SK-N-SH (cell line): ENCODE measurements around the gene AMMECR1. TPM values are rescaled to one million over a fixed set of nuclear protein-coding genes. Genes with fewer than 3 reads are reported as not detected.
"Not testable (repeated sequence)": the region's sequence is repeated elsewhere in the genome, so short reads cannot be mapped to it uniquely, and the experiment has no call there.

Experiments used
- CTCF ChIA-PET: fragments of 300-600, 350-600 bp; formaldehyde crosslinking; extraction: SDS; loops from one replicate; lab custom pipeline; 2021; lab: Yijun Ruan, JAX
- POLR2A ChIA-PET: fragments of 350-600 bp; sonication (Branson Sonifier 250); formaldehyde crosslinking; extraction: SDS; loops from one replicate; lab custom pipeline; 2020; ENCODE audit warnings: antibody characterized with exemption, inconsistent platforms; lab: Yijun Ruan, JAX
- DNase-seq: peaks from one replicate; pipeline ENCODE4 v3.0.0; 2012
- H2AFZ ChIP-seq: fragments of 200-600 bp; sonication (generic); 2 replicates; pipeline ENCODE4 v1.8.1; 2016; ENCODE audit warnings: antibody characterized with exemption, mild to moderate bottlenecking, low read depth
- H3F3A ChIP-seq: fragments of 200-600 bp; sonication (generic); replicated peaks from 2 replicates; pipeline ENCODE3; 2016; ENCODE audit warnings: antibody characterized with exemption, mild to moderate bottlenecking; ENCODE audit not compliant: insufficient read depth
- H3K27ac ChIP-seq, 2 experiments: fragments of 200-500 bp in 1 of 2; fragments of 200-600 bp in 1 of 2; sonication (Bioruptor generic) in 1 of 2; sonication (generic), shearing (Covaris generic) in 1 of 2; 2 replicates each; pipeline versions ENCODE4 v1.5.1 to v1.6.1; 2014 to 2016; ENCODE audit warnings: low read depth in 2 of 2, inconsistent platforms in 1 of 2, low read length in 1 of 2, mild to moderate bottlenecking in 1 of 2, mixed read lengths in 1 of 2
- H3K27me3 ChIP-seq: fragments of 200-600 bp; sonication (generic), shearing (Covaris generic); 2 replicates; pipeline ENCODE4 v1.6.1; 2016; ENCODE audit warnings: mixed run types; ENCODE audit not compliant: insufficient read depth
- H3K36me3 ChIP-seq, 2 experiments: fragments of 200-500 bp in 1 of 2; fragments of 200-600 bp in 1 of 2; sonication (Bioruptor generic) in 1 of 2; sonication (generic) in 1 of 2; replicated peaks in 1 of 2; 2 replicates each; pipeline versions ENCODE3 to v1.5.1; 2014 to 2016; ENCODE audit warnings: low read length in 1 of 2, mild to moderate bottlenecking in 1 of 2; ENCODE audit not compliant: insufficient read depth in 2 of 2, control insufficient read depth in 1 of 2
- H3K4me1 ChIP-seq, 2 experiments: fragments of 200-500 bp in 1 of 2; fragments of 200-600 bp in 1 of 2; sonication (Bioruptor generic) in 1 of 2; sonication (generic), shearing (Covaris generic) in 1 of 2; 2 replicates each; pipeline versions ENCODE4 v1.5.1 to v1.6.1; 2014 to 2016; ENCODE audit warnings: low read depth in 1 of 2, low read length in 1 of 2, mixed run types in 1 of 2; ENCODE audit not compliant: insufficient read depth in 2 of 2, control insufficient read depth in 1 of 2
- H3K4me2 ChIP-seq: fragments of 200-600 bp; sonication (generic), shearing (Covaris generic); 2 replicates; pipeline ENCODE4 v1.6.1; 2017; ENCODE audit warnings: mixed run types
- H3K4me3 ChIP-seq, 2 experiments: fragments of 200-500 bp in 1 of 2; fragments of 200-600 bp in 1 of 2; sonication (Bioruptor generic) in 1 of 2; sonication (generic), shearing (Covaris generic) in 1 of 2; 2 replicates each; pipeline versions ENCODE4 v1.5.1 to v1.8.1; 2014 to 2016; ENCODE audit warnings: low read depth in 2 of 2, inconsistent platforms in 1 of 2, low read length in 1 of 2, mild to moderate bottlenecking in 1 of 2, mixed read lengths in 1 of 2, moderate library complexity in 1 of 2
- H3K79me2 ChIP-seq: fragments of 200-600 bp; sonication (generic); 2 replicates; pipeline ENCODE4 v1.8.1; 2017; ENCODE audit warnings: mild to moderate bottlenecking; ENCODE audit not compliant: insufficient read depth
- H3K9ac ChIP-seq: fragments of 200-600 bp; sonication (generic); 2 replicates; pipeline ENCODE4 v1.6.1; 2017; ENCODE audit warnings: mixed run types
- H3K9me2 ChIP-seq: fragments of 200-600 bp; sonication (generic); 2 replicates; pipeline ENCODE4 v1.6.1; 2017; ENCODE audit warnings: mixed run types
- H3K9me3 ChIP-seq: fragments of 200-600 bp; sonication (generic); 2 replicates; pipeline ENCODE4 v1.6.1; 2017; ENCODE audit warnings: mixed run types, mild to moderate bottlenecking, moderate library complexity
- H4K20me1 ChIP-seq: fragments of 200-600 bp; sonication (generic); 2 replicates; pipeline ENCODE4 v1.6.1; 2017; ENCODE audit warnings: mild to moderate bottlenecking, mixed run types; ENCODE audit not compliant: insufficient read depth
- CHD2 ChIP-seq: fragments of 150-350 bp; IDR thresholded peaks from 2 replicates; pipeline ENCODE4 v1.6.1; 2018; ENCODE audit warnings: low read length; ENCODE audit not compliant: partially characterized antibody
- ELF1 ChIP-seq: IDR thresholded peaks from 2 replicates; pipeline ENCODE4 v1.4.0; 2012
- EP300 ChIP-seq, 2 experiments: IDR thresholded peaks; 2 replicates each; pipeline versions ENCODE4 v1.4.0 to v1.6.1; 2012; ENCODE audit warnings: borderline replicate concordance in 1 of 2, low read depth in 1 of 2, low read length in 1 of 2
- FOXJ3 ChIP-seq: sonication (generic); formaldehyde crosslinking; IDR thresholded peaks from 2 replicates; pipeline ENCODE4 v1.5.1; 2020; ENCODE audit warnings: mild to moderate bottlenecking, missing genetic modification reagents
- FOXM1 ChIP-seq: IDR thresholded peaks from 2 replicates; pipeline ENCODE4 v1.4.0; 2012; ENCODE audit warnings: low read depth, mild to moderate bottlenecking
- GABPA ChIP-seq: IDR thresholded peaks from 2 replicates; pipeline ENCODE4 v1.4.0; 2012; ENCODE audit warnings: low read depth, mild to moderate bottlenecking
- GATA2 ChIP-seq: sonication (generic); formaldehyde crosslinking; IDR thresholded peaks from 2 replicates; pipeline ENCODE4 v1.5.0; 2020; ENCODE audit warnings: mild to moderate bottlenecking, missing genetic modification reagents
- IRF3 ChIP-seq: fragments of 150-350 bp; IDR thresholded peaks from 2 replicates; pipeline ENCODE4 v1.6.1; 2016; ENCODE audit warnings: mild to moderate bottlenecking, low read depth, low read length
- MAX ChIP-seq: IDR thresholded peaks from 2 replicates; pipeline ENCODE4 v1.4.0; 2012; ENCODE audit warnings: low read depth
- NFIC ChIP-seq: IDR thresholded peaks from 2 replicates; pipeline ENCODE4 v1.4.0; 2012; ENCODE audit warnings: borderline replicate concordance
- RAD21 ChIP-seq: IDR thresholded peaks from 2 replicates; pipeline ENCODE4 v1.6.1; 2012; ENCODE audit warnings: mild to moderate bottlenecking, low read length
- RCOR1 ChIP-seq: fragments of 150-350 bp; IDR thresholded peaks from 2 replicates; pipeline ENCODE4 v1.6.1; 2017; ENCODE audit warnings: antibody characterized with exemption, low read length
- RFX5 ChIP-seq: IDR thresholded peaks from 2 replicates; pipeline ENCODE4 v1.6.1; 2012; ENCODE audit warnings: mild to moderate bottlenecking, improper control_type of control experiment, low read length
- SIN3A ChIP-seq: IDR thresholded peaks from 2 replicates; pipeline ENCODE4 v1.6.1; 2012; ENCODE audit warnings: low read depth, mild to moderate bottlenecking, low read length, moderate library complexity, borderline replicate concordance
- SMC3 ChIP-seq: IDR thresholded peaks from 2 replicates; pipeline ENCODE4 v1.6.1; 2012; ENCODE audit warnings: low read depth, low read length, improper control_type of control experiment
- TEAD4 ChIP-seq: IDR thresholded peaks from 2 replicates; pipeline ENCODE4 v1.4.0; 2012; ENCODE audit warnings: mild to moderate bottlenecking, borderline replicate concordance; ENCODE audit not compliant: insufficient read depth
- USF2 ChIP-seq: fragments of 150-350 bp; IDR thresholded peaks from 2 replicates; pipeline ENCODE4 v1.6.1; 2017; ENCODE audit warnings: antibody characterized with exemption, low read length, low read depth, borderline replicate concordance
- WGBS: methylation state at CpG from one replicate; pipeline ENCODE4 v1.1.6; 2017; ENCODE audit warnings: low lambda C conversion rate; 5-methylcytosine and 5-hydroxymethylcytosine counted together
- polyA plus RNA-seq, 3 experiments: library from polyadenylated mRNA; depleted of rRNA; stranded (reverse); fragments of >200 nt; gene quantifications; 2 replicates each; pipeline ENCODE4 v1.2.3, GENCODE V29; 2012

AMMECR1 gene
- polyA plus RNA-seq, 1 of the 3 experiments (the other 2 are of a cell fraction) = 1.3 TPM

- H3K79me2 ChIP-seq, H3K4me2 ChIP-seq, H3F3A ChIP-seq, H2AFZ ChIP-seq, H3K9ac ChIP-seq, H3K27me3 ChIP-seq, H3K4me3 ChIP-seq, H3K27ac ChIP-seq, H4K20me1 ChIP-seq, H3K36me3 ChIP-seq, POLR2A ChIA-PET, H3K4me1 ChIP-seq, H3K9me2 ChIP-seq, DNase-seq, H3K9me3 ChIP-seq: not testable (repeated sequence)
- CTCF ChIA-PET = interaction anchor here (9.2 to 19.4 kb wide), 2 partner anchors 8 to 259 kb away, joined by 88 to 315 read pairs; no protein-coding TSS in a partner anchor
- 33% methylated on average over 1 of the region's 5 CpGs for WGBS
Measured at GRCh38 chrX:110154328-110154727, 163.6 kb downstream of the AMMECR1 start.

- no peaks in the 10 kb centered on the region for H4K20me1 ChIP-seq
- no peaks in the 10 kb centered on the region for H3K9me3 ChIP-seq
- no peak for DNase-seq
- H3K4me2 ChIP-seq = no peak overlapping the region
- H3K4me1 ChIP-seq = no peaks in the 10 kb centered on the region
- H3F3A ChIP-seq = no peaks in the 10 kb centered on the region
- H3K9me2 ChIP-seq = no peaks in the 10 kb centered on the region
- no peak overlapping the region for H3K4me3 ChIP-seq
- no peak overlapping the region for H3K9ac ChIP-seq
- ChIA-PET CTCF (interaction anchor here (19.4 kb wide), 1 partner anchor 260 kb away, joined by 315 read pairs; no protein-coding TSS in a partner anchor), POLR2A (no interaction called here)
- no peak overlapping the region for H3K27ac ChIP-seq
- no peaks in the 10 kb centered on the region for H3K79me2 ChIP-seq
- TF ChIP-seq GABPA (no peak), NFIC (no peak)
- WGBS = 46% methylated on average over 2 of the region's 2 CpGs
- H3K27me3 ChIP-seq = no peaks in the 10 kb centered on the region
- H2AFZ ChIP-seq = no peak overlapping the region
- H3K36me3 ChIP-seq = peaks cover 0 to 4% of the 10 kb centered on the region in 2 experiments
Measured at GRCh38 chrX:110153896-110154295, 164.0 kb downstream of the AMMECR1 start.

GRCh38 chrX:110153244-110153643 is 164.6 kb downstream of the AMMECR1 start:
- H3K9me2 ChIP-seq = no peaks in the 10 kb centered on the region
- H2AFZ ChIP-seq = no peak overlapping the region
- ChIA-PET CTCF (interaction anchor here (19.4 kb wide), 1 partner anchor 260 kb away, joined by 315 read pairs; no protein-coding TSS in a partner anchor), POLR2A (no interaction called here)
- no peaks in the 10 kb centered on the region for H3K79me2 ChIP-seq
- H3K36me3 ChIP-seq = peaks cover 0 to 4% of the 10 kb centered on the region in 2 experiments
- H3K4me2 ChIP-seq = no peak overlapping the region
- TF ChIP-seq GATA2 (CRISPR knock-in tag) (no peak), SIN3A (no peak), RAD21 (no peak), CHD2 (no peak), USF2 (no peak), RCOR1 (no peak), NFIC (no peak), GABPA (no peak), ELF1 (no peak), RFX5 (no peak), TEAD4 (no peak), EP300 (IDR thresholded peaks at IDR 0.05; ENCODE audit: borderline replicate concordance in 1 of 2, low read depth in 1 of 2, low read length in 1 of 2) (no peak), FOXJ3 (CRISPR knock-in tag) (no peak), SMC3 (no peak), FOXM1 (no peak), IRF3 (no peak), MAX (no peak)
- no peak overlapping the region for H3K27ac ChIP-seq
- no peaks in the 10 kb centered on the region for H3F3A ChIP-seq
- no peaks in the 10 kb centered on the region for H4K20me1 ChIP-seq
- no peaks in the 10 kb centered on the region for H3K9me3 ChIP-seq
- no peak overlapping the region for H3K9ac ChIP-seq
- 50% methylated on average over 2 of the region's 2 CpGs for WGBS
- DNase-seq = no peak
- H3K4me3 ChIP-seq = no peak overlapping the region
- H3K27me3 ChIP-seq = no peaks in the 10 kb centered on the region
- H3K4me1 ChIP-seq = no peaks in the 10 kb centered on the region
